GM12892 (cell line): ENCODE data around the gene DNTT.

Experiments
- DNase-seq: peaks from one replicate; pipeline ENCODE4 v3.0.0; 2011; ENCODE audit not compliant: insufficient read length
- FAIRE-seq: peaks from 2 replicates; lab custom pipeline; 2011; peaks lifted over from hg19 to GRCh38; lab: Jason Lieb, UNC
- POLR2A ChIP-seq: IDR thresholded peaks from 2 replicates; pipeline ENCODE4 v1.6.1; 2011; ENCODE audit warnings: low read depth, low read length, control low read depth
- POLR2AphosphoS5 ChIP-seq: IDR thresholded peaks from 2 replicates; pipeline ENCODE4 v1.6.1; 2011; ENCODE audit warnings: low read depth, low read length, control low read depth
- TAF1 ChIP-seq: IDR thresholded peaks from 2 replicates; pipeline ENCODE4 v1.6.1; 2011; ENCODE audit warnings: low read depth, mild to moderate bottlenecking, control low read depth, low read length, borderline replicate concordance

DNTT gene

DNA sequence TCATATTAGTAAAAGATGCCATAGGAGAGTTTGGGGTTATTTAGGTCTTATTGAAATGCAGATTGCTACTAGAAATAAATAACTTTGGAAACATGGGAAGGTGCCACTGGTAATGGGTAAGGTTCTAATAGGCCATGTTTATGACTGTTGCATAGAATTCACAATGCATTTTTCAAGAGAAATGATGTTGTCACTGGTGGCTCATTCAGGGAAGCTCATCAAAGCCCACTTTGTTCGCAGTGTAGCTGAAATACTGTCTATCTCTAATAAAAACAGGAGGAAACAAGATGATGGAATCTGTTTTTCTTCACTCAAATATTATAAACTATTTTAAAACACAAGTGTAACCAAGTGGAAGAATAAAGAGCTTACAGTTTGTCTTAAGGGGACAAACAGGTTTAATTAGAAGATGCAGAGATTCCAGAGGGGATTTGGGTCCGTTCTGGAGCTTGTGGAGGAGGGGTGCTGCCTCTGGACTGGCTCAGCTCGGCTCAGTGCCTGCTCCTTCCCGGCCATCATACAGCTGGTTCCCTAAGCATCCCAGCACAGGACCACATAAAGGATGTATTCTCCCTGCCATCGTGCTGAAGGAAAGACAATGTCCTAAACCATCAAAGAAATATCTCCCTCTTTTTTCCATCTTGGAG lies 34.2 kb downstream of the DNTT start:
- TF ChIP-seq TAF1 (no peak), POLR2A (no peak), POLR2AphosphoS5 (no peak)
- no peak for FAIRE-seq
- DNase-seq: no peak

DNA sequence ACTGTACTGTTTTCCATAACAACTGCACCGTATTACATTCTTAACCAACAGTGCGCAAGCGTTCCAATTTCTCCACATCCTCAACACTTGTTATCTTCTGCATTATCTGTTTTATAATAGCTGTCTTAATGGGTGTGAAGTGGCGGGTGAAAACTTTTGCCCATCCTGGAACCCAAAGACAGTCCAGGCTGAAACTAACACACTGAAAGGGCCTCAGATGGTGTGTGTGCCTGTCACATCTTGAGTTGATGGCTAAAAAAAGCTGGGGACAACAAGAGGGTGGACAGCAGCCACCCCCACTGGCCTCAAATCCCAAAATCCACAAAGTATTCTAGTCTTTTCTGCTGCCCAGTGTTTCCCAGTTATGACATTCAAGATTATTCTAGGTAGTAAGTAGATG lies 35.1 kb downstream of the DNTT start:
- no peak for TF ChIP-seq TAF1
- FAIRE-seq (no peak), DNase-seq (no peak)

DNA sequence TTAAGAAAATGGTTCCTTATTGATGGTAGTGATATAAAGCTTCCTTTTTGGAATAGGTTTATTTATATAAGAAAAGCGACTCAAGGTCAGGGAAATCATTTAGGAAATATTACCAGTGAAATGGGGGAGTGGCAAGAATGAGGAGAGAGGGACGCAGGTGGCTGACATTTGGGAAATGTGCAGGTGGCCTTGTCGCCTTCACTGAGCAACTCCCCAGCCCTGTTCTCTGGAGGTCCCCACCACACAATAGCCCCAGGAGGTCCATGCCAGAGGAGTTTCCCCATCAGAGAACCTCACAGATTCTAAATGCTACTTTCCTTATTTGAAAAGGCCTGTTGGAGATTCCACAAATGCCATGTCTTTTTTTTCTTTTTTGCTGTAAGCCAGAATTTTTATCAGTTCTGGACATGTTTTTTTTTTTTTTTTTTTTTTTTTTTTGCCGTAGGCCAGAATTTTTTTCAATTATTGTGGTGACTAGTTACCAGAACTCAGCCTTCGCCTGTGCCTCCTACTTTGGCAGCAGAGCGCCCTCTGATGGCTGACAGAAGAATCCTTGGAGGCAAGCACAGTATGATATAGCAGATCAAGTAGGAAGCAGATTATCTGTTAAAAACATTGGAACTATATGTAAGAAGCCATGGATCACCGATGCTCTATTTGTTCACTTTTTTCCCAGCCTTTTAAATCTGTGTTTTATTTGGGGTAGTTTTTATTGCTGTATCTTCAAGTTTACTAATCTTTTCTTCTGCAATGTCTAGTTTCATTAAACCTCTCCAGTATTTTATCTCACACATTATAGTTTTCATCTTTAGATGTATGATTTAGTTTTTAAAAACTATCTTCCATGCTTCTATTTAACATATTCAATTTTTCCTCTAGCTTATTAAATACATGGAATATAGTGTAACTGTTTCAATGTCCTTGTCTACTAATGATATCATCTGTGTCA lies 36.0 kb downstream of the DNTT start:
- TF ChIP-seq POLR2AphosphoS5 (no peak), POLR2A (no peak), TAF1 (no peak)
- FAIRE-seq (peak; percentile 83), DNase-seq (no peak)

DNA sequence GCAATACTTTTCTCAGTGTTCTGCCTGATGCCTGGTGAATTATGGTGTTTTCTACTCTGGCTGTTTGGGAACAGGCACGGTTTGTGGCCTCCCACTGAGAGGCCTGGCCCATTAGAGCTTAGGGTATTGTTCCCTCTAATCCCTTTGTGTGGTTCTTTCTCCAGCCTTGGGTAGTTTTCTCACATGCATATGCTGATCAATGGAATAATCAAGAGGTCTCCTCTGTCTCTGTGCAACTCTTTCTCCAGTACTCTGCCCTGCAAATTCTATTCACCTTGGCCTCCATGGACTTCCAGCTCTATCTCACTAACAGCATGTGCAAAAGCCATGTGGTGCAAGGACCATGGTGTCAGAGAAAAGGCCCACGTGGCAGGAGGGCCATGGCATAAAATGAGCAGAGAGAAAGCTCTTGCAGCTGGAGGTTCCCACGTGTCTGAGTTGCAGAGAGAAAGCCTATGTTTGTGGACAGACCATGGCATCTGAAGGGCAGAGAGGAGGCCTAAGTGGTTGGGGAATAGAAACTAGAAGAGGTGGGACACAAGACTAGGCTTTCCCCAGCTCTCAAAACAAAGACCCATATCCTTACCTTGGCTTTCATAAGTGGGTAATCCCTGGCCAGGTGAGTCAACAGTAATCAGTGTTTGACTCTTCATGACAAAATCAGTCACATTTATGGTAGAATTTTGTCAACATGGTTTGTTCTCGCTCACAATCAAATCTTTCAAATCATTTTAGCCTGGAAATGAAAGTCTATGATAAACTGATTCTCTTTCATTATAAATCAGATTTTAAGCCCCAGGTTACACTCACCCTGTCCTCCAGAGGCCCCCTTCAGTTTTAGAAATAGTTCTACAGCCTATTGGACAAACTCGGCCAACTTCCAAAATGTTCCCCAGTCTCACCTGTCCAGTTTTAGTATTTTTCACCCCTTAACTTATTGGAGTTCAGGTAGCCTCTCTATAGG lies 37.3 kb downstream of the DNTT start:
- TF ChIP-seq TAF1 (no peak), POLR2A (no peak), POLR2AphosphoS5 (no peak)
- peak; percentile 69 for FAIRE-seq
- no peak for DNase-seq

- TF ChIP-seq POLR2A: no peak
- TF ChIP-seq TAF1: no peak
- no peak for TF ChIP-seq POLR2AphosphoS5
- no peak for DNase-seq
- FAIRE-seq: no peak
Measured at GRCh38 chr10:96342402-96342801, 38.2 kb downstream of the DNTT start.

GRCh38 chr10:96344178-96344577 lies 39.9 kb downstream of the DNTT start:
- FAIRE-seq (no peak), DNase-seq (no peak)
- no peak for TF ChIP-seq POLR2A
- TF ChIP-seq TAF1: no peak
- no peak for TF ChIP-seq POLR2AphosphoS5

DNA sequence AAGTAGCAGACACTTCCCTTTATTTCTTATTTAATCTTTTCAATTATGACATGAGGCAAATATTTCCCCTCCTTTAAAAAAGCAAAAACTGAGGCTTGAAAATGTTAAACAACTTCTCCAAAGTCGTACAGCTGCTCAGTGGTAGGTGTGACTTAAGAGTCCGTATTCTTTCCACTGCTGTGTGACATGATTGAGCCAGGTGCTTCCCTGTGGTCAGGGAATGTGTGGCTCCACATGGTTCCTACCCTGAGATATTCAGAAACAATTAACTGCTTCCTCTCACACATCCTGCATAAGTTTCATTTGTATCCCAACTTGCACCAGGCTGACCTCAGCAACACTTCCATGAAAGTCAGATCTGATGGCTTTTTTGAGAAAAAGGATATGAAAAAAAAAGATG lies 41.0 kb downstream of the DNTT start:
- no peak for DNase-seq
- no peak for FAIRE-seq
- no peak for TF ChIP-seq POLR2A
- TF ChIP-seq TAF1: no peak
- no peak for TF ChIP-seq POLR2AphosphoS5

GRCh38 chr10:96346295-96346694 lies 42.1 kb downstream of the DNTT start:
- no peak for DNase-seq
- no peak for TF ChIP-seq POLR2AphosphoS5
- no peak for TF ChIP-seq TAF1
- no peak for TF ChIP-seq POLR2A
- FAIRE-seq: no peak

DNA sequence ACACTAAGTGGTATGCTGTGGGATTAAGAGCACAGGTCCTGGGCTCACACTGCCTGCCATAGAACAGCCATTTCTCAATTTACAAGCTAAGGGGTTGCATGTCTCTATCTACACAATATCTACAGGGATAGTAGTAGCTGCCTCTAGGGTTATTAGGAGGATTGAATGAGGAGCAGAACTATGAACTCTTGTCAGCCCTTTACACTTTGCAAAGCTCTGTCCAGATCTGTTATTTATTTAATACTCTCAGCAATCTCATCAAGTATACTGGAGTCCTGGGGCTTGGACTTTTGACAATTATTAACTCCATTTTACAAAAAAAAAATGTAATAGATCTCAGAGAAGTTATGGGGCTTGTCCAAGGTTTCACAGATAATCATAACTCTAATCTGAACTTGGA lies 47.8 kb downstream of the DNTT start:
- DNase-seq (no peak), FAIRE-seq (no peak)
- no peak for TF ChIP-seq POLR2AphosphoS5
- TF ChIP-seq POLR2A: no peak
- no peak for TF ChIP-seq TAF1

DNA sequence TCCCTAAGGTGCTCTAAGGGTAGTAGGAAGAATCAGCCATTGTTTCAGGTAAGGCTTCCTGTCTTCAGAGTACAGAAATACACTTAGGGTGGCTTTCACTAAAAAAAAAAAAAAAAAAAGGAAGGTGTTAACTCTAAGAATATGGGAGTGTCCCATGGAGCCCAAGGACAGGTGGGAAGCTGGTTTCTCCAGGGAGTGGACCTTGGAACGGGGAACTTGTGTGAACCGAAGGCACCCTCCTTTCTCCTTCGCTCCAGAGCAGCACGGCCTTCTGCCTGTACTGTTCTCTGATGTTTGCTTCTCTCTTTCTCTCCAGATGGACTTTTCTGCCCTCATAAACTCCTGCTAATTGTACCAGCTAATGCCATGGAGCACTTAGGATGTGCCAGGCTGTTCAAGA lies 48.3 kb downstream of the DNTT start:
- TF ChIP-seq POLR2A (no peak), TAF1 (no peak), POLR2AphosphoS5 (no peak)
- DNase-seq (no peak), FAIRE-seq (no peak)
